ENCODE data around the gene RND1. TPM values are rescaled to one million over a fixed set of nuclear protein-coding genes. Genes with fewer than 3 reads are reported as not detected.

RND1 gene
- total and polyA plus RNA-seq, 2 of the 8 experiments (the other 6 are each of a cell fraction or from before 2014, with no cell fraction given), result 15.8 to 17.1 TPM

- Histone ChIP-seq H3K23ac (ENCODE audit: insufficient read length) (no peak overlapping the region), H2AFZ (ENCODE audit: low read length) (no peak overlapping the region), H2AK5ac (ENCODE audit: low read depth, low read length) (no peak overlapping the region), H3K9me3 (ENCODE audit: insufficient read depth in 2 of 2, low read depth in 1 of 2, low read length in 1 of 2) (no peaks in the 10 kb centered on the region), H3K4me1 (replicated peaks in 1 of 4; ENCODE audit: control insufficient read depth in 3 of 4, insufficient read depth in 4 of 4, low read length in 3 of 4) (peaks cover 0 to 18% (median 15%) of the 10 kb centered on the region in 4 experiments; a peak in 6 of 7 replicates), H3K23me2 (ENCODE audit: low read depth, low read length) (peaks cover 15% of the 10 kb centered on the region), H3K4me3 (ENCODE audit: extremely low read depth in 1 of 4, insufficient read depth in 2 of 4, low read depth in 3 of 4, low read length in 4 of 4) (no peak overlapping the region), H2BK120ac (replicated peaks; ENCODE audit: low read depth, low read length) (no peak overlapping the region), H2BK12ac (ENCODE audit: low read depth, low read length) (no peak overlapping the region), H2BK5ac (ENCODE audit: low read depth, low read length) (no peak overlapping the region), H3K27me3 (replicated peaks in 1 of 4; ENCODE audit: control insufficient read depth in 3 of 4, extremely low read depth in 1 of 4, insufficient read depth in 3 of 4, low read length in 3 of 4) (peaks cover 9 to 23% (median 16%) of the 10 kb centered on the region in 4 experiments), H3K14ac (ENCODE audit: insufficient read length) (no peak overlapping the region), H3K18ac (ENCODE audit: extremely low read depth, low read length) (no peak overlapping the region), H4K91ac (replicated peaks; ENCODE audit: insufficient read length, low read length) (no peak overlapping the region), H3K79me1 (ENCODE audit: low read depth, low read length) (no peaks in the 10 kb centered on the region), H3K9ac (replicated peaks in 1 of 4; ENCODE audit: extremely low read depth in 1 of 4, low read depth in 3 of 4, low read length in 3 of 4) (no peak overlapping the region), H4K5ac (ENCODE audit: insufficient read length, low read depth, low read length) (no peak overlapping the region), H4K8ac (ENCODE audit: extremely low read depth, insufficient read depth, low read length) (no peak overlapping the region), H3K56ac (replicated peaks; ENCODE audit: insufficient read length, low read depth, low read length) (no peak overlapping the region), H2BK15ac (ENCODE audit: low read length) (no peak overlapping the region), H3K4me2 (ENCODE audit: insufficient read depth in 1 of 2, low read depth in 2 of 2, low read length in 2 of 2) (no peak overlapping the region), H3K79me2 (ENCODE audit: control insufficient read depth in 1 of 2, insufficient read depth in 2 of 2, low read length in 2 of 2) (no peaks in the 10 kb centered on the region), H4K20me1 (replicated peaks in 1 of 2; ENCODE audit: control insufficient read depth in 1 of 2, insufficient read depth in 2 of 2, low read length in 2 of 2) (peaks cover 0 to 3% of the 10 kb centered on the region in 2 experiments), H3K4ac (replicated peaks; ENCODE audit: insufficient read length, low read depth, low read length) (no peak overlapping the region), H3K27ac (ENCODE audit: low read depth, low read length) (no peak overlapping the region), H2BK20ac (ENCODE audit: low read length) (peak overlapping the region; percentile 21; the same call in 1 of the 2 replicates), H3K36me3 (ENCODE audit: control insufficient read depth in 2 of 4, insufficient read depth in 4 of 4, low read length in 3 of 4) (peaks cover 0 to 6% (median 1%) of the 10 kb centered on the region in 4 experiments; a peak in 3 of 8 replicates)
- 85% methylated on average over 5 of the region's 5 CpGs; no CpG with 5 or more reads in 1 of the 2 experiments for WGBS, 2 experiments (ENCODE audit: extremely low coverage in 1 of 2, insufficient coverage in 1 of 2, insufficient read length in 1 of 2, insufficient replicate concordance in 2 of 2, low coverage in 1 of 2, low lambda C conversion rate in 2 of 2, missing lambda C conversion rate in 1 of 2)
- FAIRE-seq (no peak), DNase-seq (ENCODE audit: low read depth in 1 of 2, low spot score in 2 of 2) (no peak)
- CTCF ChIA-PET (ENCODE audit: partially characterized antibody), result interaction anchor here (12.1 kb wide), 1 partner anchor 5 kb away, joined by 121 read pairs; no protein-coding TSS in a partner anchor
- POLR2A ChIA-PET (ENCODE audit: partially characterized antibody), result interaction anchor here (1.1 to 7.6 kb wide), 5 partner anchors 10 to 43 kb away, joined by 3 to 47 read pairs (median 4); partner anchors contain the start of gene RND1
- TF ChIP-seq JUN (IDR thresholded peaks at IDR 0.05; ENCODE audit: low read depth, low read length) (no peak), CTBP2 (IDR thresholded peaks at IDR 0.05; ENCODE audit: borderline replicate concordance, insufficient read depth, insufficient read length, low read length) (no peak), CBX8 (IDR thresholded peaks at IDR 0.05; ENCODE audit: borderline replicate concordance, low read depth, low read length) (no peak), GABPA (IDR thresholded peaks at IDR 0.05; ENCODE audit: borderline replicate concordance, insufficient read depth, low read length) (no peak), GTF2F1 (IDR thresholded peaks at IDR 0.05; ENCODE audit: borderline replicate concordance, low read depth, low read length) (no peak), RNF2 (IDR thresholded peaks at IDR 0.05; ENCODE audit: borderline replicate concordance, low read depth, low read length, missing control alignments, poor library complexity, severe bottlenecking) (no peak), TBP (IDR thresholded peaks at IDR 0.05; ENCODE audit: low read depth, low read length) (no peak), ATF3 (IDR thresholded peaks at IDR 0.05; ENCODE audit: insufficient read depth, low read depth, low read length) (no peak), SP4 (IDR thresholded peaks at IDR 0.05; ENCODE audit: low read length) (no peak)
- TF ChIP-seq, protein P1, sequence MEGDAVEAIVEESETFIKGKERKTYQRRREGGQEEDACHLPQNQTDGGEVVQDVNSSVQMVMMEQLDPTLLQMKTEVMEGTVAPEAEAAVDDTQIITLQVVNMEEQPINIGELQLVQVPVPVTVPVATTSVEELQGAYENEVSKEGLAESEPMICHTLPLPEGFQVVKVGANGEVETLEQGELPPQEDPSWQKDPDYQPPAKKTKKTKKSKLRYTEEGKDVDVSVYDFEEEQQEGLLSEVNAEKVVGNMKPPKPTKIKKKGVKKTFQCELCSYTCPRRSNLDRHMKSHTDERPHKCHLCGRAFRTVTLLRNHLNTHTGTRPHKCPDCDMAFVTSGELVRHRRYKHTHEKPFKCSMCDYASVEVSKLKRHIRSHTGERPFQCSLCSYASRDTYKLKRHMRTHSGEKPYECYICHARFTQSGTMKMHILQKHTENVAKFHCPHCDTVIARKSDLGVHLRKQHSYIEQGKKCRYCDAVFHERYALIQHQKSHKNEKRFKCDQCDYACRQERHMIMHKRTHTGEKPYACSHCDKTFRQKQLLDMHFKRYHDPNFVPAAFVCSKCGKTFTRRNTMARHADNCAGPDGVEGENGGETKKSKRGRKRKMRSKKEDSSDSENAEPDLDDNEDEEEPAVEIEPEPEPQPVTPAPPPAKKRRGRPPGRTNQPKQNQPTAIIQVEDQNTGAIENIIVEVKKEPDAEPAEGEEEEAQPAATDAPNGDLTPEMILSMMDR (IDR thresholded peaks at IDR 0.05; ENCODE audit: control extremely low read depth in 1 of 3, insufficient read depth in 1 of 3, low read depth in 1 of 3, low read length in 3 of 3), result no peak
These were observed 43.5 kb downstream of the RND1 start for GRCh38 chr12:48822139-48822538.
